Measurements from ENCODE around the gene CACNA1H. TPM values are rescaled to one million over a fixed set of nuclear protein-coding genes. Genes with fewer than 3 reads are reported as not detected.

CACNA1H gene
- total RNA-seq, 4 donors from 2014 or later: 133 to 330 (median 173) TPM

- no peak overlapping the region for H3K4me3 ChIP-seq
- no peak for ATAC-seq
- peaks cover 0 to 23% (median 0%) of the 10 kb centered on the region in 3 donors for H3K4me1 ChIP-seq
- peak overlapping the region in 3 of 4 donors; percentile 1 to 43 (median 41) for H3K27ac ChIP-seq
- TF ChIP-seq CTCF (IDR thresholded peaks at IDR 0.05) (no peak), EP300 (IDR thresholded peaks at IDR 0.05) (no peak), POLR2A (IDR thresholded peaks at IDR 0.05) (no peak), POLR2AphosphoS5 (IDR thresholded peaks at IDR 0.05) (no peak)
- no peaks in the 10 kb centered on the region for H3K9me3 ChIP-seq
- no peaks in the 10 kb centered on the region for H3K27me3 ChIP-seq
- WGBS, 2 donors (ENCODE audit: low coverage in 1 of 2): 87 to 90% methylated on average over 2 to 6 of the region's 48 CpGs
- H3K36me3 ChIP-seq: peaks cover 0 to 58% of the 10 kb centered on the region in 2 donors
Observed at GRCh38 chr16:1220841-1221627, 68.1 kb downstream of the CACNA1H start.

GRCh38 chr16:1221628-1222552 lies 69.0 kb downstream of the CACNA1H start:
- Histone ChIP-seq H3K4me1 (peaks cover 0 to 29% (median 0%) of the 10 kb centered on the region in 3 donors), H3K27ac (peak overlapping the region in 3 of 4 donors; percentile 25 to 43 (median 43)), H3K27me3 (no peaks in the 10 kb centered on the region), H3K9me3 (no peaks in the 10 kb centered on the region), H3K36me3 (peaks cover 0 to 50% of the 10 kb centered on the region in 2 donors), H3K4me3 (no peak overlapping the region)
- no peak for ATAC-seq
- WGBS, 2 donors (ENCODE audit: low coverage in 1 of 2): 73 to 75% methylated on average over 3 to 8 of the region's 40 CpGs
- no peak for TF ChIP-seq EP300 (IDR thresholded peaks at IDR 0.05)
- TF ChIP-seq CTCF (IDR thresholded peaks at IDR 0.05): no peak
- TF ChIP-seq POLR2AphosphoS5 (IDR thresholded peaks at IDR 0.05): no peak
- TF ChIP-seq POLR2A (IDR thresholded peaks at IDR 0.05): no peak

- WGBS, 2 donors (ENCODE audit: low coverage in 1 of 2): 80% methylated on average over 3 of the region's 25 CpGs; no CpG with 5 or more reads in 1 of the 2 donors
- peaks cover 0 to 41% of the 10 kb centered on the region in 2 donors for H3K36me3 ChIP-seq
- no peaks in the 10 kb centered on the region for H3K9me3 ChIP-seq
- ATAC-seq: no peak
- H3K4me3 ChIP-seq: no peak overlapping the region
- H3K4me1 ChIP-seq: peaks cover 0 to 34% (median 0%) of the 10 kb centered on the region in 3 donors
- H3K27ac ChIP-seq: peak overlapping the region in 1 of 4 donors; percentile 43
- no peaks in the 10 kb centered on the region for H3K27me3 ChIP-seq
- no peak for TF ChIP-seq EP300 (IDR thresholded peaks at IDR 0.05)
- TF ChIP-seq POLR2AphosphoS5 (IDR thresholded peaks at IDR 0.05): no peak
- TF ChIP-seq CTCF (IDR thresholded peaks at IDR 0.05): no peak
- TF ChIP-seq POLR2A (IDR thresholded peaks at IDR 0.05): no peak
Observed at GRCh38 chr16:1222553-1223354, 69.8 kb downstream of the CACNA1H start.

- Histone ChIP-seq H3K27me3 (no peaks in the 10 kb centered on the region), H3K9me3 (no peaks in the 10 kb centered on the region), H3K36me3 (peaks cover 0 to 33% of the 10 kb centered on the region in 2 donors), H3K4me1 (peaks cover 0 to 34% (median 0%) of the 10 kb centered on the region in 3 donors), H3K4me3 (no peak overlapping the region), H3K27ac (peak overlapping the region in 2 of 4 donors; percentile 66 to 71)
- no peak for TF ChIP-seq POLR2A (IDR thresholded peaks at IDR 0.05)
- TF ChIP-seq CTCF (IDR thresholded peaks at IDR 0.05): no peak
- no peak for TF ChIP-seq EP300 (IDR thresholded peaks at IDR 0.05)
- no peak for TF ChIP-seq POLR2AphosphoS5 (IDR thresholded peaks at IDR 0.05)
- no peak for ATAC-seq
- 20% methylated on average over 2 of the region's 38 CpGs; no CpG with 5 or more reads in 1 of the 2 donors for WGBS, 2 donors (ENCODE audit: low coverage in 1 of 2)
Observed at GRCh38 chr16:1223355-1224214, 70.7 kb downstream of the CACNA1H start.
